ENCODE data around the gene KRTAP10-11.

DNA sequence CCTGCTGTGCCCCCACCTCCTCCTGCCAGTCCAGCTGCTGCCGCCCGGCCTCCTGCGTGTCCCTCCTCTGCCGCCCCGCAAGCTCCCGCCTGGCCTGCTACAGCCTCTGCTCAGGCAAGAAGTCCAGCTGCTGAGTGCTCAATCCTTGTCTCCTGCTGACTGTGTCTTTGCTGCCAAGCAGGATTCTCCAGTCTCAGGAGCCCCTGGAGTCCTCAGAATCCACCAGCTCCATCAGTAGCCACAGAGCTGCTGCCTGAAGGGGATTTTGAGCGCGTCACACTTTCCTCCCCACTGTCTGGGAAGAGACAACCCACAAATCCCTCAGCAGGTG, 973 bp downstream of the KRTAP10-11 start:
- TF ChIP-seq POLR2A (IDR thresholded peaks at IDR 0.05): no peak
- TF ChIP-seq, protein P1, sequence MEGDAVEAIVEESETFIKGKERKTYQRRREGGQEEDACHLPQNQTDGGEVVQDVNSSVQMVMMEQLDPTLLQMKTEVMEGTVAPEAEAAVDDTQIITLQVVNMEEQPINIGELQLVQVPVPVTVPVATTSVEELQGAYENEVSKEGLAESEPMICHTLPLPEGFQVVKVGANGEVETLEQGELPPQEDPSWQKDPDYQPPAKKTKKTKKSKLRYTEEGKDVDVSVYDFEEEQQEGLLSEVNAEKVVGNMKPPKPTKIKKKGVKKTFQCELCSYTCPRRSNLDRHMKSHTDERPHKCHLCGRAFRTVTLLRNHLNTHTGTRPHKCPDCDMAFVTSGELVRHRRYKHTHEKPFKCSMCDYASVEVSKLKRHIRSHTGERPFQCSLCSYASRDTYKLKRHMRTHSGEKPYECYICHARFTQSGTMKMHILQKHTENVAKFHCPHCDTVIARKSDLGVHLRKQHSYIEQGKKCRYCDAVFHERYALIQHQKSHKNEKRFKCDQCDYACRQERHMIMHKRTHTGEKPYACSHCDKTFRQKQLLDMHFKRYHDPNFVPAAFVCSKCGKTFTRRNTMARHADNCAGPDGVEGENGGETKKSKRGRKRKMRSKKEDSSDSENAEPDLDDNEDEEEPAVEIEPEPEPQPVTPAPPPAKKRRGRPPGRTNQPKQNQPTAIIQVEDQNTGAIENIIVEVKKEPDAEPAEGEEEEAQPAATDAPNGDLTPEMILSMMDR (IDR thresholded peaks at IDR 0.05): no peak
